T-helper 9 cell (primary cell): ENCODE data around the gene CDH5.
"Not testable (repeated sequence)": the region's sequence is repeated elsewhere in the genome, so short reads cannot be mapped to it uniquely, and the experiment has no call there.

Experiments used
- DNase-seq: peaks from one replicate; pipeline ENCODE4 v3.0.0-alpha.2; 2020
- total RNA-seq, 2 donors: gene quantifications; one replicate each; lab custom pipeline; 2026; lab: John Stamatoyannopoulos, UW

The CDH5 gene, protein sequence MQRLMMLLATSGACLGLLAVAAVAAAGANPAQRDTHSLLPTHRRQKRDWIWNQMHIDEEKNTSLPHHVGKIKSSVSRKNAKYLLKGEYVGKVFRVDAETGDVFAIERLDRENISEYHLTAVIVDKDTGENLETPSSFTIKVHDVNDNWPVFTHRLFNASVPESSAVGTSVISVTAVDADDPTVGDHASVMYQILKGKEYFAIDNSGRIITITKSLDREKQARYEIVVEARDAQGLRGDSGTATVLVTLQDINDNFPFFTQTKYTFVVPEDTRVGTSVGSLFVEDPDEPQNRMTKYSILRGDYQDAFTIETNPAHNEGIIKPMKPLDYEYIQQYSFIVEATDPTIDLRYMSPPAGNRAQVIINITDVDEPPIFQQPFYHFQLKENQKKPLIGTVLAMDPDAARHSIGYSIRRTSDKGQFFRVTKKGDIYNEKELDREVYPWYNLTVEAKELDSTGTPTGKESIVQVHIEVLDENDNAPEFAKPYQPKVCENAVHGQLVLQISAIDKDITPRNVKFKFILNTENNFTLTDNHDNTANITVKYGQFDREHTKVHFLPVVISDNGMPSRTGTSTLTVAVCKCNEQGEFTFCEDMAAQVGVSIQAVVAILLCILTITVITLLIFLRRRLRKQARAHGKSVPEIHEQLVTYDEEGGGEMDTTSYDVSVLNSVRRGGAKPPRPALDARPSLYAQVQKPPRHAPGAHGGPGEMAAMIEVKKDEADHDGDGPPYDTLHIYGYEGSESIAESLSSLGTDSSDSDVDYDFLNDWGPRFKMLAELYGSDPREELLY
- 0 reads per million in 2 donors for total RNA-seq

DNA sequence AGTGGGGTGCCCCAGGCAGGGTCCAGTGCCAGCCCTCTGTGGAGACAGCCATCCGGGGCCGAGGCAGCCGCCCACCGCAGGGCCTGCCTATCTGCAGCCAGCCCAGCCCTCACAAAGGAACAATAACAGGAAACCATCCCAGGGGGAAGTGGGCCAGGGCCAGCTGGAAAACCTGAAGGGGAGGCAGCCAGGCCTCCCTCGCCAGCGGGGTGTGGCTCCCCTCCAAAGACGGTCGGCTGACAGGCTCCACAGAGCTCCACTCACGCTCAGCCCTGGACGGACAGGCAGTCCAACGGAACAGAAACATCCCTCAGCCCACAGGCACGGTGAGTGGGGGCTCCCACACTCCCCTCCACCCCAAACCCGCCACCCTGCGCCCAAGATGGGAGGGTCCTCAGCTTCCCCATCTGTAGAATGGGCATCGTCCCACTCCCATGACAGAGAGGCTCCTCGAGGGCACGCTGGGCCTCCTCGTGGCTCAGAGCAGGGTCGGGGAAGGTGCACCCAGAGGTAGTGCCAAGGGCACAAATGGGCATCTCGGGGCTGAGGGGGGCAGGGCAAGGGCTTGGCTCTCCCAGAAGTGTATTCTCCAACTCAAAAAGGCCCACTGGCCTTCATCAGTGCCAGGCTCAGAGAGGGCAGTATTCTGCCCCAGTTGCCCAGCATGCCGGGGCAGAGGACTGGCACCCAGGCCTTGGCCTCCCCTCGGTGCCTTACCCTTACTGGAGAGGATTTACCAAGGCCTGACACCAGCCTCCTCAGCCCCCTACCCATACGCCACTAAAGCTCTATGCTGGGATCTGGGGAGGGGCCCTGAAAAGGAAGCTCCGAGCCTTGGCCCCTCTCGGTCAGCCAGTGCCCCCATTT, at the start of gene CDH5:
CDH5 (plus strand) TSS at position 259 of the 867 bp plus-strand sequence. CDS start 12,647 bp downstream, outside the sequence.
- DNase-seq: no peak

DNA sequence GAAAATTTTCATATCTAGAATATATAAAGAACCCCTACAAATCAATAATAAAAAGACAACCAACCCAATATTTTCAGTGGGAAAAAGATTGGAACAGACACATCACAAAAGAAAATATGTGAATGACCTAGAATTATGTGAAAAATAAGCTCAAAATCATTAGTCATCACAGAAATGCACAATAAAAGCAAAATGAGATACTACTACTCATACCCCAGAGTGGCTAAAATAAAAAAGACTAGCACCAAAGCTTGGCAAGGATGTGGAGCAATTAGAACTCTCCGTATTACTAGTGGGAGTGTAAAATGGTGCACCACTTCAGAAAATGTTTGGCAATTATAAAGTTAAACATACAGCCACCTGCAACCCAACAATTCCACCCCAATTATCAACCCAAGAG, 48.0 kb upstream of the CDH5 start:
- no peak for DNase-seq

DNA sequence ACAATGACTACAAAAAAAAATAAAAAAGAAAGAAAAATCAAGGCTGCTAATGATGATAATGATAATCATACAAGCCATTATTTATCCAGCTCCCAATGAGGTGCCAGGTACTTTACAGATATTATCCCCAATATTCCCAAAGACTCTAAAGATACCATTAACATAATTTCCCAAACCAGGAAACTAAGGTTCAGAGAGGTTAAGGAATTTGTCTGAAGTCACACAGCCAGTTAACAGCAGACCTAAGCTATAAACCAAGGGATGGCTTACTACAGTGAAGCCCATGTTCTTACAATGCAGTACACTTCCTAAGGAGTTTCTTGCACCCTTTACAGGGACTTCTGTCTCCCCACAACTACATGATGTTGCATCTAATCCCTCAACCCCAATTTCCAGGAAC, 45.7 kb upstream of the CDH5 start:
- no peak for DNase-seq

DNA sequence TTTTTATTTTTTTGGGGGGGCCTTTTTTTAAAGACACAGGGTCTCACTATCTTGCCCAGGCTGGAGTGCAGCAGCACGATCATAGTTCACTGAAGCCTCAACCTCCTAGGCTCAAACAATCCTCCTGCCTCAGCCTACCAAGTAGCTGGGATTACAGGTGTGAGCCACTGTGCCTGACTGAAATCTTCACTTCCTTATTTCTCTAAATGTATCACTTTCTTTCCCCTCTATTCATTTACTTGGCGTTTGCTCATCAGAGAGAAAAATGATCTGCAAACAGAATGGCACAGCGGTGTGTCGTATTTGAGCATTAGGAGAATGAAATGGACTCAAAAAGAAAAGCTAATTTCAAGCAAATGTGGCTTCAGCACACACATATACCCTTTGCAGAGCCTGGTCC, 44.3 kb upstream of the CDH5 start:
- DNase-seq: no peak

DNA sequence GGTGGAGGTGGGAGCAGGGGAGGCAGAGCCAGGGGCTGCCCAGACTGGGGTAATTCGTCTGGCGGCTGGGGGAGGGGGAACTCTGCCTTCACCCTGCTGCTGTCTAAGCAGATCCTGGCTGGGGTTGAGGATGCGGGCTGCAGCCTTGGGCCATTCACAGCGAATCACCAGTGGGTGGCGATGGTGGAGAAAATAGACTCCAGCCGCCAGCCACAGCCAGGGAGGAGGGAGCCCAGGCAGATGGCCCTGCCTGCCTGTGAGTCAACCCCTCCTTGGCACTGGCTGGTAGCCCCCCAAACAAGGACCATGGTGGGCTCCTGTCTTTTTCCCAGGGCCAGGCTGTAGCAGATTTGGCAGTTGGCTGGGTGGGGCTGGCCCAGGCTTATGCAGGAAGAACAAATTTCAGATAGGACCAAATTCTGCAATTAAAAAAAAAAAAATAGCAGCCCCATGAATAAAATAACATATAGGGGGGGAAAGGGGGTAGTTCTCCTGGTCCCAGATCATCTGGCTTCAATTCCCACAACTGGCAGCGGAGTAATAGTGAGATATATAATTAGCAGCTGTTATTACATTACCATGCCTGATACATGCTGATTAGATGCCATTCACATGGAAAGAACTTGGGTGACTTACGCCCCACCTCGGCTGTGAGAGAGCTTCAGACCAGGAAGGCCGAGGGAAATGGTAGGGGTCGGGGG, 41.5 kb upstream of the CDH5 start:
- no peak for DNase-seq

DNA sequence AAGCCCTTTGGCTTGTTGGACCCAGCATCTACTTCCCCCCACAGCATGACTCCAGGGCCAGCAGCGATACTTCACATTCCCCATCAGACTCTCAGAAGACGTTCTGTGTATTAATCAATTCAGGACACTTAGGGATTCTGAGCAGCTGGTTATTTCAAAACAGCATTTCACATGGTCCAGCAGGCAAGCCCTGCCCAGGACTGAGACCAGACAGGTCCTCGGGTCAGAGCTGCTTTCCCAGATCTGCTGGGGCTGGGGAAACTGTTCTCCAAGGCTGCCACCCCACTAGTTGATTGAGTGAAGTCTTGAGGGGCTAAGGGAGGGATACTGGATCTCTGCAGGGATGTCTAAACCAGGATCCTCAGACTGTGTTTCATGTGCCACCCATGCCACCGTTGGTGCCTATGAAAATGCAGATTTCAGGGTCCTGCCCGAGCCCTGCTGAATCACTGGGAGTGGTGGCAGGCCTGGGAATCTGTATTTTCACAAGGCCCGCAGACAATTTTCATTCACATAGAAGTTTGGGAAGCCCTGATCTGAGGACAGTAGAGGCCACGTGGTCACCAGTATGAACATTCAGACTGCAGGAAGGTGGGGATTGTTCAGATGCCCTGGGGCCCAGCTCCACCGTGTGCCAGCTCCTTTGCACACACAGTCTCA, 40.6 kb upstream of the CDH5 start:
- DNase-seq: no peak

DNA sequence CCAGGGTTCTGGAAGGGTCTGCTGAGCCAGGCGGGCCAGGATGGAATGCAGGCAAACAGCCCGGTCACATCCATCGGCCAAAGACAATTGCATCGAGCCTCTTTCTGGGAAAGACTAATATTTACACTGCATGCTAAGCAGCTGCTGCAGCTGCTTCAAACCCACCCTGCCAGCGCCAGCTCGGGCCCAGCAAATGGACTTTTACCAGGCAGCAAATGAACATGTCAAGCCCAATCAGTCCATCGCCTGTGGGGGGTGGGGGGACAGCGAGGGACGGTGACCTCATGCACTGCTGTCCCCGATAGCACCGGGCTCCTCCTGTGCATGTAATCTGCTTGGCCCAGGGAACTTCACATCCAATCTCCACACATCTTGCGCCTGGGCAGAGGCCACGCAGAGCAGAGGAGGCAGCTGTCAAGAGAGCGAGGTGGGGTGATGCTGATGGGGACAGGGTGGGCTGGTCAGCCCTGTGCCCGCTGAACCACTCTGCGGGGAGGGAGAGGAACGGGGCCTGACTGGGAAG, 39.4 kb upstream of the CDH5 start:
- no peak for DNase-seq

DNA sequence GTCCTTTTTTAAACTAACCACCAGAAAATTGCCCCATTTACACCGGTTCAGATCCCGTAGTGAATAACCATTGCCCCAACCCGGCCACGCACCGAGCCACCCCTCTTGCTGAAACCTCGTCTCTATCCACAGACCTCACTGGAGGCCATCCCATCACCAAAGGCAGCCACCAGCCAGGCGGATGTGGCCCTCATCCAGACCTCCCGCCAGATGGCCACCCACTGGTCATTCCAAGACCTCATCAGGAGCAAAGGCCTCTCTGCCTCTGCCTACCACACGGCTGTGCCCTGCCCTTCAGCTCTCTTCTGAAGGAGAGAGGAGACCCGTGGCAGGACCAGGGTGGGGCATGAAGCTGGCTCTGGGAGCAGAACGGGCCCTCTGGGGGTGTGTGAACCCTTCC, 38.2 kb upstream of the CDH5 start:
- no peak for DNase-seq

DNA sequence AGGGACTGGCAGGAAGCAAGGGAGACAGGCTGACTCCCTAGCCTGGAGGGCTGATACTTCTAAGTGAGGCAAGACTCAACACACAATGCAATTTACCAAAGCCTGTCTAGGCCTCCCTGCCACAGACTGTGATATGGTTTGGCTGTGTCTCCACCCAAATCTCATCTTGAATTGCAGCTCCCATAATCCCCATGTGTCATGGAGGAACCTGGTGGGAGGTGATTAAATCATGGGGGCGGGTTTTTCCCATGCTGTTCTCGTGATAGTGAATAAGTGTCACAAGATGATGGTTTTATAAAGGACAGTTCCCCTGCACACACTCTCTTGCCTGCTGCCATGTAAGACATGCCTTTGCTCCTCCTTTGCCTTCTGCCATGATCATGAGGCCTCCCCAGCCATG, 35.0 kb upstream of the CDH5 start:
- not testable (repeated sequence) for DNase-seq

DNA sequence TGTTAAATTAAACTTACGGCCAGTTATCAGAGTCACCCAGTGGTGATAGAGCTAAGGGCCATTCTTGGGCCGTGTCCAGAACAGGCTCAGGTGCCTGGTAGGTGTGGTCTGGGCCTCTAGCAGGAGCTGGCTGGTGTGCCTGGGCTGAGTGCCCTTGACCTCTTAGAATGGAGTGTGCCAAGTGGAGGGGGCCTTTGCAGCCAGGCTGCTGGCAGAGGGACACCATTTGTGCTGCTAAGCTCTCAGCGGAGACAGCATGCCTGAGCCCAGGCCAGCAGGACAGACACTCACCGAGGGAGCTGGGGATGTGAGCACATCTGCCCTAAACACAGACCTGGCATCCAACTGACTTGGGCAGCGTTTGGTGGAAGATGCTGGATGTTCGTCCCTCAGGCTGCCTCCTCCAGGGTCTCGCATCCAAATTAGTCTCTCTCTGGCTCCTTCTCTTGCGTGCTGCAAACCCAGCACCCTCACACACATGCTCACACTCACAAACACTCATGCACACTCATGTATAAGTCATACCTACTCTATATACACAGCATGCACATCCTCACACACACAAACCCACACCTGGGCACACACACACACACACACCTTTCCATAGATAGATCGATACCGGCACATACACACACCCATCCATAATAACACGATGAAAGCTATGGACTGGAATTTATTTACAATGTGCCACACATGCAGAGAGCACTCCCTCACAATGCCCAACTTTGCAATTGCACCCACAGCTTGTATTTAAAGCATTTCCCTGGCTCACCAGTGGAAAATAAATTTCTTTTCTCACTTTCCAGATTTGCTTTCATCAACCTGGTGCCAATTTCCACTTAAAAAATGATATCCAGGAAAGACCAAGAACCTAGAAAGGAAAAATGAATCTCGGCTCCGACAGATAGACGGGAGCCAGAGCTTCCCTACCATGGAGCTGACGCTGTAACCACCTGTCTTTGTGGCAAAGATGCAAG, 33.6 kb upstream of the CDH5 start:
- no peak for DNase-seq

DNA sequence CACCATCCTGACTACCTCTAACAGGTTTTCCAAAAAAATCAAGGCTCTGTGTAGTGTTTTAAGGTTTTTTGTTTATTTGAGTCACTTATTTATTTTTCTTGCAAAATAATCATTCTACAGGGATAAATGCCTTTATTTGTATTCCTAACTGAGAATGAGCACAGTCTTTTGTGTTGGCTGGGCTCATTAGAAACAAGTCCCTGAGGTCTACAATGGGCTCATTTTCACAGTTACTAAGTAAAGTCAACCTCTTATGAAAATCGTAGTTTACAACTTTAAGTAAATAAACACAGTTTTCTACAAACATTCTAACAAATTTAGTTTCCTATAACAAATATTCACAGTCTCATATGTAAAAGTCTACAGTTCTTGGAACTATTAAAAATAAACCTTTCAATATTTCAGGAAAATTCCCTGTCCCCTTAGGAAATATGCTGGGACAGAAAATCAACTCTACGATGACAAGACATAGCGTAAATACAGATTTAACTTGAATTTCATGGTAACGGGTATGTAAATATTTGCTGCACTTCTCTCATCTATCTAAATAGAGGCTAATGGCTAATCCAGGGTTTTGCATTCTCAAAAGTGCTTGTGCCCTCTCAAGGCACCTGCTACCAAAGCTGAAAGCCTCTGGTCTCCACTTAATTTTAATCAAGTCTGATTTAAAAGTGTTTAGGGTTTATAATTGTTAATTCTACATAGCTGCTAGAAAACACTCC, 31.5 kb upstream of the CDH5 start:
- no peak for DNase-seq

DNA sequence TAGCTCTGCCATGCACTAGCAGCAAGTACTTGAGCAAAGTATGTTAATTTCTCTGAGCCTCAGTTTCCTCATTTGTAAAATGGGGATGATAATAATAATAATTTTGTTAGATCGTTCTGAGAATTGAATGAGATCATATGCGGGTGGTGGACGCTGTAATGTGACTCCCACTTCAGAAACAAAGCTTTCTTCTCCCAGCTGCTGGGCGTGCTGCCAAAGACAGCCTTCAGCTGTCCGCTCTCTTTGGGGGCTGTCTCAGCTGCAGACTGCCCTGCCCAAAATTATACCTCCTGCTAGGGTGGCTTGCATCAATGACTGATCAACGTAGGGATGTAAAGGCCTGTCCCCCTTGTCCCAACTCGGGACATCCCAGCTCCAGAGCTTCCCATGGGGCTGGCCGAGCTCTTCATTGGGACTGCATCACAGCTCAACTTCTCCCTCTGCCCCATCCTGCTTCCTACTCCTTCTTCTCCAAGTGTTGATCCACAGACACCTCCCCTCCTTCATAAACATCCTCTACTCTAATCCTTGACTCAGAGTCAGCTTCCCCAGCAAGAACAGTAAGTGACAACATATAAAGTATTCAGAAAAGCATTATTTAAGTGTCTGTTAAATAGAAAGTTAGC, 30.7 kb upstream of the CDH5 start:
- no peak for DNase-seq

DNA sequence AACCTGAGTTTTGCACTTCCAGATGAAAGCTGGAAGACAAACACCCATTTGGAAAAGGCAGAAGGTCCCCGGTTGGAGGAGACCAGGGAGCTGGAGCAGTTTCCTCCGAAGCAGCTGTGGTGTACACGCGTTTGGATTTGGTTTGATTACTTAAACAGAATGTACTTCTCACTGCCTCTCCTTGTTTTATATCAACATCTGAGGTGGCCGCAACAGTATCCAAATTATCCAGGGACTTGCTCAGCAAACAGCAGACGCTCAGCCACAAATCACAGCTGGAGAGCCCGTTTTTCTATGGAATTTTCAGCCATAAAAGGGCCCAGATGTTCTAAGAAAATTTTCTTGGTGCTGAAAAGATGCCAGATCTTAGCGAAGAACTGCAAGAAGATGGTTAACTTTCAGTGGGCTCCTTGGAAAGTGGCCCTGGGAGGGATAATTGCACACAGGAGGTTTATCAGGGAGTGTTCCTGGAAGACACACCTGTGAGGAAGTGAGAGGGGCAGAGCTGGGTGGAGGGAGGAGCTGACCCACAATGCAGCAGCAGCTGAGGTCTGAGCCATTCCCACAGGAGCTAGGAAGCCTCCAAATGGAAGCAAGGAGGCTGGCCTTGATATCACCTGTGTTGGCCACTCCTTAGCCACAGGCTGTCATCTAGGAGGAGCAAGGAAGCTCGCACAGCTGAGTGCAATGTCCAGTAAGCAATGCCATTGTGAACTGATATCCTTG, 28.9 kb upstream of the CDH5 start:
- no peak for DNase-seq

DNA sequence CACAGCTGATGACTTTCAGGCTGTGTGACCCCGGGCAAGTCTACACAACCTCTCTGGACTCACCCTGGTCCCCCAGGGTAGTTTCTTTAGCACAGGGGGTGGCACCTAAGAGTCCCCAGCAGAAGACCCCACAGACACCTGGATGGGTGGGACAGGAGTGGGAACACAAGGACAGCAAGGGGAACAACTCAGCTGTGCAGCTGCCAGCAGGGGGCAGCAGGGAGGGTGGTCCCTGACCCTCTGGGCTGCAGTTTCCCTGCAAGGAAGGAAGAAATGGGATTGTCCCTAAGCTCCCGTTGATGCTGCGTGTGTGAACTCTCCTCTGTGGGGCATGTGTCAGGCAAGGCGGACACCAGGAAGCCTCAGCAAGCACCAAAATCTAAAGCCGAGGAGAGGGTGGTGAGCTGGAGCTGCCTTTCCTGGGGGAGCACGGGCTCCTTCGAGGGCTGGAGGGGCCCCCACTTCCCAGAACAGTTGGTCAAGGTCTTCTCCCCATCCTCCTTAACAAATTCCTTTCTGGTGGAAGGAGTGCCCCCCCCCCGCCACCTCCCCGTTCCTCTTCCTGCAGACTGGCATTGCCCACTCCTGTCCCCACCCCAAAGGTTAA, 24.1 kb upstream of the CDH5 start:
- no peak for DNase-seq

DNA sequence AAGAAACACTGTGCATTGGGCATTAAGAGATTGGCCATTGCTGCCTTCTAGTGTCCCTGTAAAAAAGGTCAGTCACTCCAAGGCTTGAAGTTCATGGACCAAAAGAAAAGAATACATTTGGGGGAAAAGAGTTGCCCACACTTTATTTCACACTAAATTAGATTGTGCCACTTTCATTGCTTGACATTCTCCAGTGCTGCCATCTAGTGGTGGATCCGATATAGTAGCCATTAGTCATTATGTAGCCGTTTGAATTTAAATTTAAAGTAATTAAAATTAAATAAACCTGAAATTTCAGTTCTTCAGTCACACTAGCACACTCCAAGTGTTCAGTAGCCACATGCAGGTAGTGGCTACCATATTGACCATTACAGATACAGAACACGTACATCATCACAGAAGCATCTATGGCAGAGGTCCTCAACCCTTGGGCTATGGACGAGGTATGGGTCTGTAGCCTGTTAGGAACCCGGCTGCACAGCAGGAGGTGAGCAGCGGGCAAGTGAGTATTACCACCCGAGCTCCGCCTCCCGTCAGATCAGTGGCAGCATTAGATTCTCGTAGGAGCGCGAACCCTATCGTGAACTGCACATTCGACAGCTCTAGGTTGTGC, 21.9 kb upstream of the CDH5 start:
- DNase-seq: peak; percentile 21

DNA sequence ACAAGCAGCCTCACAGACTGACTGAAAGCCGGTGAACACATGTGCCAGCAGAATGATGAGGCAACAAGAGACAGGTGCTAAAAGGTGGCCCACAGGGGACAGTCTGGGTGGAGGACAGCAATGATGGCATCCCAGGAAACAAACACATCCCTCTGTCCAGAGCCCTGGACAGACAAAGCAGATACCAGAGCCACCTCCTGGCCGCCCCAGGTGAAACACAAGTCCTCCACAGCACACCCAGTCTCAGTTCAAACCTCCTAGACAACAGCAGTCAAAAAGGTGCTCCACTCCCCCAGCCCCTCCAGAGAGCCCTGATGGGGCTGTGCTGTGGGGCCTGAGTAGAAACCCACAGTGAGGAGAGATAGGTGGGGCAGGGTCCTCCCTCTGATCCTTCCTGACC, 20.3 kb upstream of the CDH5 start:
- DNase-seq: no peak

DNA sequence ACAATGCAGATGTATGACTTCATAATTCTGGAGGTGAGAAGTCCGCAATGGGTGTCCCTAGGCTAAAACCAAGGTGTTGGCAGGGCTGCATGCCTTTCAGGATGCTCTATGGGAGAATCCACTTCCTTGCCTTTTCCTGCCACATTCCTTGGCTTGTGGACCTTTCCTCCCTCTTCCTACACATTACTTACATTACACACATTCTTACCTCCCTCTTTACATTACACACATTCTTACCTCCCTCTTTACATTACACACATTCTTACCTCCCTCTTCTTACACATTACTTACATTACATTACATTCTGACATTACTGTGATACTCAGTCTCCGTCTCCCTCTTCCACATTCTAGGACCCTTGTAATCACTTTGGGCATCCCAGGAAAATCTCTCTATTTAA, 14.2 kb upstream of the CDH5 start:
- no peak for DNase-seq

DNA sequence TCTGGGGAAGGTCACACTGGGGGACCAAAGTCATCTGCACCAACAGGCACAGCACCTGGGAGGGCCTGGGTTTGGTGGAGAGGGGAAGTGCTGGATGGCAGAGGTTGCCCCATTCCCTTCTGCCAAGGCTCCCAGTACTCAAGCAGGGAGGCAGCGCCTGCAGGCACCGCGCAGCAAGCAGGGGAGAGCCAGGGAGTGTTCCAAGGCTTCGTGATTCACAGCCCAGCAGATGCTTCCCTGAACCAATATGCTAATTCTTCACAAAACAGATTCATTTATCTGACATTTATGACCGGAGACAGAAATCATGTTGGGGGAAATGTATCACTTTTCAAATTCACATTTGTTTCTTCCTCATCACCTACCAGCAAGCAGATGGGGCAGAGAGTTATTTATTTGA, 13.4 kb upstream of the CDH5 start:
- no peak for DNase-seq
